PFSK-1 (cell line): ENCODE measurements around the gene DHRS2.

Experiments used
- FOXP2 ChIP-seq: optimal IDR thresholded peaks from 2 replicates; pipeline ENCODE3; 2011; ENCODE audit warnings: borderline replicate concordance, control low read depth, inconsistent platforms; ENCODE audit not compliant: insufficient read depth; ENCODE audit errors: extremely low read length, extremely low read depth
- POLR2AphosphoS5 ChIP-seq: IDR thresholded peaks from 2 replicates; pipeline ENCODE4 v1.6.1; 2012; ENCODE audit warnings: low read depth, mild to moderate bottlenecking, control low read depth, low read length, moderate library complexity
- SIN3A ChIP-seq: IDR thresholded peaks from 2 replicates; pipeline ENCODE4 v1.6.1; 2012; ENCODE audit warnings: mild to moderate bottlenecking, low read length, moderate library complexity, borderline replicate concordance; ENCODE audit not compliant: insufficient read depth
- TAF1 ChIP-seq: IDR thresholded peaks from 2 replicates; pipeline ENCODE4 v1.6.1; 2012; ENCODE audit warnings: low read length, control low read depth, borderline replicate concordance; ENCODE audit not compliant: insufficient read depth
- TF ChIP-seq, protein P1 (sequence below), 2 experiments: IDR thresholded peaks; 2 replicates each; pipeline versions ENCODE4 v1.6.1 to v1.8.0; 2011 to 2012; ENCODE audit warnings: low read depth in 2 of 2, low read length in 2 of 2, control low read depth in 1 of 2, inconsistent platforms in 1 of 2, mild to moderate bottlenecking in 1 of 2, moderate library complexity in 1 of 2; ENCODE audit not compliant: insufficient read depth in 1 of 2

DNA sequence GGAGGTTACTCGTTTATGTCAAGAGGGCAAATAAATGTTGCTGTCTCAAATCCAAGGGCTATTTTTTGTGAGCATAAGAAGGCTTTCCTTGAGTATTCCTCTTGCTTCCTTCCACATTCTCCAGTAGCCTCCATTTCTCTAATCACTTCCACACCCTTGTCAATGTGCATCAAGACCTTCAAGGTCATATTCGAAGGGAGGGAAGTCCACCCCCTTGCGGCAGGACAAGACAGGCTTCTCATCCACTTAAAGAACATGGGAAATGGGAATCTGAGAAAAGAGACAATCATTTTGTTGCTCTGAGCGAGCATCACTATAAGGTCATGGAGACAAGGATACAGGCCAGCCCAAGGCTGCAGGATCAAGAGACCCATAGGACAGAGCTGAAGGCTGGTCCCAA, 13.2 kb upstream of the DHRS2 start:
- no peak for TF ChIP-seq FOXP2
- no peak for TF ChIP-seq POLR2AphosphoS5
- TF ChIP-seq, protein P1, sequence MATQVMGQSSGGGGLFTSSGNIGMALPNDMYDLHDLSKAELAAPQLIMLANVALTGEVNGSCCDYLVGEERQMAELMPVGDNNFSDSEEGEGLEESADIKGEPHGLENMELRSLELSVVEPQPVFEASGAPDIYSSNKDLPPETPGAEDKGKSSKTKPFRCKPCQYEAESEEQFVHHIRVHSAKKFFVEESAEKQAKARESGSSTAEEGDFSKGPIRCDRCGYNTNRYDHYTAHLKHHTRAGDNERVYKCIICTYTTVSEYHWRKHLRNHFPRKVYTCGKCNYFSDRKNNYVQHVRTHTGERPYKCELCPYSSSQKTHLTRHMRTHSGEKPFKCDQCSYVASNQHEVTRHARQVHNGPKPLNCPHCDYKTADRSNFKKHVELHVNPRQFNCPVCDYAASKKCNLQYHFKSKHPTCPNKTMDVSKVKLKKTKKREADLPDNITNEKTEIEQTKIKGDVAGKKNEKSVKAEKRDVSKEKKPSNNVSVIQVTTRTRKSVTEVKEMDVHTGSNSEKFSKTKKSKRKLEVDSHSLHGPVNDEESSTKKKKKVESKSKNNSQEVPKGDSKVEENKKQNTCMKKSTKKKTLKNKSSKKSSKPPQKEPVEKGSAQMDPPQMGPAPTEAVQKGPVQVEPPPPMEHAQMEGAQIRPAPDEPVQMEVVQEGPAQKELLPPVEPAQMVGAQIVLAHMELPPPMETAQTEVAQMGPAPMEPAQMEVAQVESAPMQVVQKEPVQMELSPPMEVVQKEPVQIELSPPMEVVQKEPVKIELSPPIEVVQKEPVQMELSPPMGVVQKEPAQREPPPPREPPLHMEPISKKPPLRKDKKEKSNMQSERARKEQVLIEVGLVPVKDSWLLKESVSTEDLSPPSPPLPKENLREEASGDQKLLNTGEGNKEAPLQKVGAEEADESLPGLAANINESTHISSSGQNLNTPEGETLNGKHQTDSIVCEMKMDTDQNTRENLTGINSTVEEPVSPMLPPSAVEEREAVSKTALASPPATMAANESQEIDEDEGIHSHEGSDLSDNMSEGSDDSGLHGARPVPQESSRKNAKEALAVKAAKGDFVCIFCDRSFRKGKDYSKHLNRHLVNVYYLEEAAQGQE (IDR thresholded peaks at IDR 0.05; ENCODE audit: insufficient read depth in 1 of 2, low read depth in 2 of 2, low read length in 2 of 2) = no peak
- TF ChIP-seq TAF1 = no peak
- TF ChIP-seq SIN3A = no peak
